Lower leg skin (tissue), 4 donors: ENCODE measurements around the gene SEMA7A. TPM values are rescaled to one million over a fixed set of nuclear protein-coding genes. Genes with fewer than 3 reads are reported as not detected.
"Not testable (repeated sequence)": the region's sequence is repeated elsewhere in the genome, so short reads cannot be mapped to it uniquely, and the experiment has no call there.

Experiments
- DNase-seq, 2 donors: peaks; one replicate each; pipeline ENCODE4 v3.0.0-alpha.2; 2019; ENCODE audit warnings: low spot score in 2 of 2
- H3K4me3 ChIP-seq: fragments of 200-600 bp; sonication (generic); 2 replicates; pipeline ENCODE4 v1.5.1; 2017; ENCODE audit warnings: mild to moderate bottlenecking, low read depth; ENCODE audit not compliant: poor library complexity, severe bottlenecking
- POLR2A ChIP-seq, 2 donors: fragments of 450-650 bp; IDR thresholded peaks; one replicate each; pipeline ENCODE4 v1.6.1; 2016 to 2017; ENCODE audit warnings: antibody characterized with exemption in 2 of 2, mild to moderate bottlenecking in 1 of 2, moderate library complexity in 1 of 2
- WGBS, 2 donors: methylation state at CpG; one replicate each; pipeline ENCODE4 v1.1.5; 2018; 5-methylcytosine and 5-hydroxymethylcytosine counted together
- intact Hi-C: fragments of 100-400 bp; cut with DNase I; formaldehyde crosslinking; loops from one replicate; pipeline ENCODE4 v1.15.0; 2023; ENCODE audit warnings: low total_unique reads
- total RNA-seq, 4 donors: library from RNA; depleted of rRNA; stranded (reverse); fragments of >200 nt; gene quantifications; one replicate each; pipeline ENCODE4 v1.1.0, GENCODE V29; 2016
- TF ChIP-seq, protein P1 (sequence below), 3 donors: fragments of 450-650 bp; IDR thresholded peaks; one replicate each; pipeline ENCODE4 v1.5.1; 2016; ENCODE audit warnings: antibody characterized with exemption in 3 of 3, mild to moderate bottlenecking in 3 of 3, moderate library complexity in 2 of 3

Gene SEMA7A, protein sequence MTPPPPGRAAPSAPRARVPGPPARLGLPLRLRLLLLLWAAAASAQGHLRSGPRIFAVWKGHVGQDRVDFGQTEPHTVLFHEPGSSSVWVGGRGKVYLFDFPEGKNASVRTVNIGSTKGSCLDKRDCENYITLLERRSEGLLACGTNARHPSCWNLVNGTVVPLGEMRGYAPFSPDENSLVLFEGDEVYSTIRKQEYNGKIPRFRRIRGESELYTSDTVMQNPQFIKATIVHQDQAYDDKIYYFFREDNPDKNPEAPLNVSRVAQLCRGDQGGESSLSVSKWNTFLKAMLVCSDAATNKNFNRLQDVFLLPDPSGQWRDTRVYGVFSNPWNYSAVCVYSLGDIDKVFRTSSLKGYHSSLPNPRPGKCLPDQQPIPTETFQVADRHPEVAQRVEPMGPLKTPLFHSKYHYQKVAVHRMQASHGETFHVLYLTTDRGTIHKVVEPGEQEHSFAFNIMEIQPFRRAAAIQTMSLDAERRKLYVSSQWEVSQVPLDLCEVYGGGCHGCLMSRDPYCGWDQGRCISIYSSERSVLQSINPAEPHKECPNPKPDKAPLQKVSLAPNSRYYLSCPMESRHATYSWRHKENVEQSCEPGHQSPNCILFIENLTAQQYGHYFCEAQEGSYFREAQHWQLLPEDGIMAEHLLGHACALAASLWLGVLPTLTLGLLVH
- total RNA-seq: 10 to 100 TPM; 16.7 to 30.5 (median 20.5) TPM

DNA sequence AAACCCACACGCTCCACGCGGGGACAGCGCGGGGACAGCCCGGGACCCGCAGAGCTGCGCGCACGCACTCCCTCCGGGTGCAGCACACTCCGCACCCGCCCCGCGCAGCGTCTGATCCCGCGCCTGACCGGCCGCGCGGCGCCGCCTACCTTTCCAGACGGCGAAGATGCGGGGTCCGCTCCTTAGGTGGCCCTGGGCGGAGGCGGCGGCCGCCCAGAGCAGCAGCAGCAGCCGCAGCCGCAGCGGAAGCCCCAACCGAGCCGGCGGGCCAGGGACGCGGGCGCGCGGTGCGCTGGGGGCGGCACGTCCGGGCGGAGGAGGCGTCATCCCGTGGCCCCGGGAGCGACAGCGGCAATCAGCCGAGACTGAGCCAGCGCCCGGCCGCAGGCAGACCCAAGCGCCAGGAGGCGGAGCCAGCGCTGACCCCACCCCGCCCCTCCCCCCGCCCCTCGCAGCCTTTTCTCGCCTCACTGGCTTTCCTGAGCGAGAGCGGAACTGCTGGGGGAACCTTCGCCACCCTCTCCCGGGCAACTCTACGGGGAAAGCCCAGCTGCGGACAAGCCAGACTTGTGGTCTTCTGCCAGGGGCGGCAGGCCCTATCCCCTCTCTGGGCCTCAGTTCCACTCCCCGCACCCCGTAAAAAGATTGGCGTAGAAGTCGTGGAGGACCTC, at the start of gene SEMA7A:
Gene SEMA7A, minus strand, starts transcription at position 367 of the 671 bp plus-strand sequence. Its CDS starts 40 bp downstream, at position 327.
- WGBS, 2 donors: 7 to 9% methylated on average over 20 to 26 of the region's 75 CpGs
- peak; percentile 60 to 95 for DNase-seq
- H3K4me3 ChIP-seq: peak within 1 kb of the TSS; percentile 68
- no peak for TF ChIP-seq POLR2A (IDR thresholded peaks at IDR 0.05)
- TF ChIP-seq, protein P1, sequence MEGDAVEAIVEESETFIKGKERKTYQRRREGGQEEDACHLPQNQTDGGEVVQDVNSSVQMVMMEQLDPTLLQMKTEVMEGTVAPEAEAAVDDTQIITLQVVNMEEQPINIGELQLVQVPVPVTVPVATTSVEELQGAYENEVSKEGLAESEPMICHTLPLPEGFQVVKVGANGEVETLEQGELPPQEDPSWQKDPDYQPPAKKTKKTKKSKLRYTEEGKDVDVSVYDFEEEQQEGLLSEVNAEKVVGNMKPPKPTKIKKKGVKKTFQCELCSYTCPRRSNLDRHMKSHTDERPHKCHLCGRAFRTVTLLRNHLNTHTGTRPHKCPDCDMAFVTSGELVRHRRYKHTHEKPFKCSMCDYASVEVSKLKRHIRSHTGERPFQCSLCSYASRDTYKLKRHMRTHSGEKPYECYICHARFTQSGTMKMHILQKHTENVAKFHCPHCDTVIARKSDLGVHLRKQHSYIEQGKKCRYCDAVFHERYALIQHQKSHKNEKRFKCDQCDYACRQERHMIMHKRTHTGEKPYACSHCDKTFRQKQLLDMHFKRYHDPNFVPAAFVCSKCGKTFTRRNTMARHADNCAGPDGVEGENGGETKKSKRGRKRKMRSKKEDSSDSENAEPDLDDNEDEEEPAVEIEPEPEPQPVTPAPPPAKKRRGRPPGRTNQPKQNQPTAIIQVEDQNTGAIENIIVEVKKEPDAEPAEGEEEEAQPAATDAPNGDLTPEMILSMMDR (IDR thresholded peaks at IDR 0.05): no peak
- intact Hi-C loops: loop anchor here (10.0 kb wide), 1 partner anchor 49 kb away; no protein-coding TSS in a partner anchor

DNA sequence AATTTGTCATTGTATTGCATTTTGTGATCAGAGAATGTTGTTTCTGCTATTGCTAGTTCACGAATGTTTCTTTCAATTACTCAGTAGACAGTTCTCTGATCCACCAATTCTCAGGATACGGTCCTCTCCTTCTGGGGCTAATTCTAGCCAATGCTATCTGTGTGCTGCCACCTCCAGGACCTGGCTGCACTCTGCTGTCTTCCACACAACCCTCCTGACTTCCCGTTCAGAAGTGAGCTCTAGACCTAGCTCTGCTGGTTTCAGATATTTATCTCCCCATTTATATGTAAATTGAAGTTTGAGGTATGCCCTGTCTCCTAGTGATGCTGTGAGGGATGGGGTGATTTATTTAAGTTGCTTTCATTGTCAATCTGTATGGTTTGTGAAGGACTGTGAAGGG, 48.9 kb upstream of the SEMA7A start:
- DNase-seq: peak in 1 of 2 donors; percentile 10
- 57 to 62% methylated on average over 3 of the region's 3 CpGs for WGBS, 2 donors
- TF ChIP-seq, protein P1 (IDR thresholded peaks at IDR 0.05): no peak
- TF ChIP-seq POLR2A (IDR thresholded peaks at IDR 0.05): no peak
- intact Hi-C loops: no loop called here
- no peak overlapping the region for H3K4me3 ChIP-seq

DNA sequence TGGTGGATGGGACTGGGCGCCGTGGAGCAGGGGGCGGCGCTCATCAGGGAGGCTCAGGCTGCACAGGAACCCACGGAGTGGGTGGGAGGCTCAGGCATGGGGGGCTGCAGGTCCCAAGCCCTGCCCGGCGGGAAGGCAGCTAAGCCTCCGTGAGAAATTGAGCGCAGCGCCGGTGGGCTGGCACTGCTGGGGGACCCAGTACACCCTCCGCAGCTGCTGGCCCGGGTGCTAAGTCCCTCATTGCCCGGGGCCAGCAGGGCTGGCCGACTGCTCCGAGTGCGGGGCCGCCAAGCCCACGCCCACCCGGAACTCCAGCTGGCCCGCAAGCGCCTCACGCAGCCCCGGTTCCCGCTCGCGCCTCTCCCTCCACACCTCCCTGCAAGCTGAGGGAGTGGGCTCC, 46.6 kb upstream of the SEMA7A start:
- 96 to 100% methylated on average over 18 to 27 of the region's 27 CpGs for WGBS, 2 donors
- H3K4me3 ChIP-seq, intact Hi-C loops: not testable (repeated sequence)
- peak in 1 of 2 donors; percentile 39 for DNase-seq

DNA sequence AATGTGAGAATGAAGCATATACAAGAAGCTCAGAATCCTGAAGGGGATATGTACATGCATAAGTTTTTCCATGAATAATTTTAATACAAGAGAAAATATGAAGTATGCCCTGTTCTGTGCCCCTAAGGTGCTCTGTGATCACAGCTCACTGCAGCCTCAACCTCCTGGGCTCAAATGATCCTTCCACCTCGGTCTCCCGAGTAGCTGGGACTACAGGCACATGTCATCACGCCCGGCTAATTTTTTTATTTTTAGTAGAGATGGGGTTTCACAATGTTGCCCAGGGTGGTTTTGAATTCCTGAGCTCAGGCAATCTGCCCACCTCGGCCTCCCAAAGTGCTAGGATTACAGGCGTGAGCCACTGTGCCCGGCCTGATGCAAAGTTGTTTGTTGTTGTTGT, 37.9 kb upstream of the SEMA7A start:
- H3K4me3 ChIP-seq, intact Hi-C loops, DNase-seq: not testable (repeated sequence)
- 91 to 92% methylated on average over 7 of the region's 7 CpGs for WGBS, 2 donors

DNA sequence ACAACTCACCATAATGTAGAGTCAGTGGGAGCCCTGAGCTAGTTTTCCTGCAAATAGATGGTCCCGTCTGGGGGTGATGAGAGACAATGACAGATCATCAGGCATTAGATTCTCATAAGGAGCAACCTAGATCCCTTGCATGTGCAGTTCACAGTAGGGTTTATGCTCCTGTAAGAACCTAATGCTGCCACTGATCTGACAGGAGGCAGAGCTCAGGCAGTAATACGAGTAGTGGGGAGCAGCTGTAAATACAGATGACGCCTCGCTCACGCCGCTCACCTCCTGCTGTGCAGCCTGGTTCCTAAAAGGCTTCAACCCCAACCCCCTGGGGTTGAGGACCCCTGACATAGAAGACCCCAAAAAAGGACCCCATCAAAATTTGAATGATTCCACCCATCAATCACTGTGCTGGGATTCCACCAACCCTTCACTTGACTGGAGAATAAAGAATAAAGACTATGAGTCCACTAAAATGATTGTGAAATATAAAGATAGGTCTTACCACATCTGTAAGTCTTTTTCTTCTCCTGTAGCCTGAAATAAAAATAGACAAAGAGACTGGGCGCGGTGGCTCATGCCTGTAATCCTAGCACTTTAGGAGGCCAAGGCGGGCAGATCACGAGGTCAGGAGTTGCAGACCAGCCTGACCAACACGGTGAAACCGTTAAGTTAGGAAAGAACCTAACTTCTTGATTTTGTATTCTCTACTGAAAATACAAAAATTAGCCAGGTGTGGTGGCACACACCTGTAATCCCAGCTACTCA, 37.1 kb upstream of the SEMA7A start:
- WGBS, 2 donors: 94% methylated on average over 12 of the region's 12 CpGs
- peak in 1 of 2 donors; percentile 40 for DNase-seq
- TF ChIP-seq, protein P1 (IDR thresholded peaks at IDR 0.05): no peak
- TF ChIP-seq POLR2A (IDR thresholded peaks at IDR 0.05): no peak
- intact Hi-C loops: no loop called here
- no peak overlapping the region for H3K4me3 ChIP-seq

DNA sequence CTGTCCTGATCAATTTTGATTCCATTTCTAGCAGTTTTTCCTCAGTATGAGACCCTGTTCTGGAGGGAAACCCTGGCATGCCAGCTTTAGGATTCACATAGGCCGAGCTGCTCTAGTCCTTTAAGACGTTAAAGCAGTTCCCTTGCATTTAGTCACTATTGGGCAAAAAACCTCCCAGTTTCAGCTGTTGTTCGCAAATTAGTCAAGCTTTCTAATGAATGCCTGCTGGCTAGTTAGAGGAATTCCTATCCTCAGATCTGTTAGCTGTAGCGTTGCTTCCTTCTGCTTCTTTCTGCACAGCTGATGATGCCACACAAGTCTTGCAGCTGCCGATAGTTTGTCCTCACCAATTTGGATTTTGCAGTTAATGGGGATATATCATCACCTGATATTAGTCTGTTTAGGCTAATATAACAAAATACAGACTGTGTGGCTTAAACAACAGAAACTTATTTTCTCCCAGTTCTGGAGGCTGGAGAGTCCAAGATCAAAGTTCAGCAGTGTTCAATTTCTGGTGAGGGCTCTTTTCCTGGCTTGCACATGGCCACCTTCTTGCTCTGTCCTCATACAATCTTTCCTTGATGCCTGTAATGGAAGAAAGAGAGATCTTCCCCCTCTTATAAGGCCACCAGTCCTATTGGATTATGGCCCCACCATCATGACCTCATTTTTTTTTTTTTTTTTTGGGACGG, 34.7 kb upstream of the SEMA7A start:
- H3K4me3 ChIP-seq: no peak overlapping the region
- peak in 1 of 2 donors; percentile 0 for DNase-seq
- intact Hi-C loops: loop anchor here (5.0 kb wide), 1 partner anchor 786 kb away; the partner anchor contains the start of gene CD276
- 92 to 95% methylated on average over 6 of the region's 6 CpGs for WGBS, 2 donors
- no peak for TF ChIP-seq POLR2A (IDR thresholded peaks at IDR 0.05)
- TF ChIP-seq, protein P1 (IDR thresholded peaks at IDR 0.05): no peak
